OCI-LY1 (cell line): ENCODE measurements around the gene PTPN3.

Experiments
- EZH2 ChIP-seq: fragments of 200-600 bp; sonication (generic), shearing (Covaris generic); IDR thresholded peaks from 2 replicates; pipeline ENCODE4 v1.8.0; 2017; ENCODE audit warnings: borderline replicate concordance, mixed run types, mild to moderate bottlenecking, antibody characterized with exemption, low read length, moderate library complexity, mixed read lengths
- TF ChIP-seq, protein P1 (sequence below): fragments of 200-600 bp; sonication (generic), shearing (Covaris generic); IDR thresholded peaks from 2 replicates; pipeline ENCODE4 v1.5.1; 2017; ENCODE audit warnings: mild to moderate bottlenecking, antibody characterized with exemption, low read length, moderate library complexity, mixed read lengths

GRCh38 chr9:109440797-109441287, 57.3 kb downstream of the PTPN3 start:
- TF ChIP-seq EZH2 = no peak
- TF ChIP-seq, protein P1, sequence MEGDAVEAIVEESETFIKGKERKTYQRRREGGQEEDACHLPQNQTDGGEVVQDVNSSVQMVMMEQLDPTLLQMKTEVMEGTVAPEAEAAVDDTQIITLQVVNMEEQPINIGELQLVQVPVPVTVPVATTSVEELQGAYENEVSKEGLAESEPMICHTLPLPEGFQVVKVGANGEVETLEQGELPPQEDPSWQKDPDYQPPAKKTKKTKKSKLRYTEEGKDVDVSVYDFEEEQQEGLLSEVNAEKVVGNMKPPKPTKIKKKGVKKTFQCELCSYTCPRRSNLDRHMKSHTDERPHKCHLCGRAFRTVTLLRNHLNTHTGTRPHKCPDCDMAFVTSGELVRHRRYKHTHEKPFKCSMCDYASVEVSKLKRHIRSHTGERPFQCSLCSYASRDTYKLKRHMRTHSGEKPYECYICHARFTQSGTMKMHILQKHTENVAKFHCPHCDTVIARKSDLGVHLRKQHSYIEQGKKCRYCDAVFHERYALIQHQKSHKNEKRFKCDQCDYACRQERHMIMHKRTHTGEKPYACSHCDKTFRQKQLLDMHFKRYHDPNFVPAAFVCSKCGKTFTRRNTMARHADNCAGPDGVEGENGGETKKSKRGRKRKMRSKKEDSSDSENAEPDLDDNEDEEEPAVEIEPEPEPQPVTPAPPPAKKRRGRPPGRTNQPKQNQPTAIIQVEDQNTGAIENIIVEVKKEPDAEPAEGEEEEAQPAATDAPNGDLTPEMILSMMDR = peak; percentile 62
